HG03354 (cell line): ENCODE results near the gene CUX1.
"Not testable (repeated sequence)": the region's sequence is repeated elsewhere in the genome, so short reads cannot be mapped to it uniquely, and the experiment has no call there.

Source experiments
- ATAC-seq: cut with Tn5 transposase; IDR thresholded peaks from one replicate; pipeline ENCODE4 v1.9.1; 2021; ENCODE audit warnings: mild to moderate bottlenecking; ENCODE audit not compliant: unreplicated experiment, poor library complexity, severe bottlenecking

CUX1 gene

DNA sequence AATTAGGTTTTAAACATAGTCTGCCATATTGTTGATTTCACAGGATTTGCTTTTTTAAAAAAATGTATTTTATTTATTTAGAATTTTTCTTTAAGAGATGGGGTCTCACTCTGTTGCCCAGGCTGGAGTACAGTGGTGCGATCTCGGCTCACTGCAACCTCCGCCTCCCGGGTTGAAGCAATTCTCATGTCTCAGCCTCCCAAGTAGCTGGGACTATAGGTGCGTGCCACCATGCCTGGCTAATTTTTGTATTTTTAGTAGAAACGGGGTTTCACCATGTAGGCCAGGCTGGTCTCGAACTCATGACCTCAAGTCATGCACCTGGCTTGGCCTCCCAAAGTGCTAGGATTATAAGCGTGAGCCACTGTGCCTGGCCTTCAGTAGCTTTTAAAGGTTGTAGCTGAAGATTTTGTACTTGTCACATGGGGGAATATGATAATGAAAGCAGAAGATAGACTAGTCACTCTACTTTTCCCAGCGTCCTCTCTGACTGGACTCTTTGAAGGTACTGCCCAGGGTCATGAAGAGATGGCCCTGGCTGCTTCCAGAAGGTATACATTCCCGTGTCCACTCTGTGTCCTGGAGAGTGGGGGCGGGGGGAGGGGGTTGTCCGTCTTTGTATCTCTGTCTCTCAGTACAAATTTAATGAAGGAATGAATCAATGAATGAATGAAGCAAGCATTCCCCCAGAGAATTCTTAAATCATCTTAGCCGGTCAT, 194.8 kb downstream of the CUX1 start:
- ATAC-seq = not testable (repeated sequence)

- no peak for ATAC-seq
Observed at GRCh38 chr7:102012941-102013461, 195.6 kb downstream of the CUX1 start.

- ATAC-seq = no peak
Observed at GRCh38 chr7:102018876-102019275, 201.4 kb downstream of the CUX1 start.

DNA sequence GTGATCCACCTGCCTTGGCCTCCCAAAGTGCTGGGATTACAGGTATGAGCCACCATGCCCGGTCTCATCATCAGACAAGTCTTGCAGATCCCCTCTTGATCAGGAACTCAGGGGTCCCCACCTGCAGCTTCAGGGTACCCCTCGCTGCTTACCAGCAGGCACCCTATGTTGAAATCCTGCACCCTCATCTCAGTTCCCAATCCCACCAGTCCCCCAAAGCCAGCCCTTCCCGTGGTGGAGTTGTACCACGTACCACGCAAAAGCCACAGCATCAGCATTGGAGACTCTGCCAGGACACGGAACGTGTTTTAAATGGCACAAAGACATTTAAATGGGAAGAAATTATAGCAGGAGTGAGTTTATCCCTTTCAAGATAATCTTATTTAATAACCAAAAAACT, 202.0 kb downstream of the CUX1 start:
- no peak for ATAC-seq

DNA sequence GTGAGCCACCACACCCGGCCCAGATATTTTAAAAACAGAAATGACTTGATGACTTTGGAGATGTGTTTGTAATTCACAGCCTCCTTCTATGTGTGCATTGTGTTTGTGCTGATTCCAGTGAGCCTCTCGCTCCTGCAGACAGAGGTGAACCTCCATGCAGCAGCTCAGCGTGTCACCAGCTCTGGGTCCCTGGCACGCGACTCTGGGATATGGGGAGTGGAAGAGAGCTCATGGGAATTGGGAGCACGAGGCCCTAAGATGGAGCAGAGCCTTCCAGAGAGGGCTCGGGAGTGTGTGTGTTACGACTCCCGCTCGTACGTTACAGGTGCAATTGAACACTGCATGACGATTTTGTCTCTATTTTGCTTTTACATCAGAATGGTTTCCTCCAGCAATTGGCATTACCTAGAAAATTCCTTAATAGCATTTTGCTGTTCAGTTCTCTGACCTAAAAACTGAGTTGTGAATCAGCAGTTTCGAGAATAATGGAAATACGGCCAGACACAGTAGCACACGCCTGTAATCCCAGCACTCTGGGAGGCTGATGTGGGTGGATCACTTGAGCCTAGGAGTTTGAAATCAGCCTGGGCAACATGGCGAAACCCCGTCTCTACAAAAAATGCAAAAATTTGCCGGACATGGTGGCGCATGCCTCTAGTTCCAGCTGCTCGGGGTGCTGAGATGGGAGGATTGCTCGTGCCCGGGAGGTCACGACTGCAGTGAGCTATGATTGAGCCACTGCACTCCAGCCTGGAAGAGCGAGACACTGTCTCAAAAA, 204.6 kb downstream of the CUX1 start:
- ATAC-seq = no peak

DNA sequence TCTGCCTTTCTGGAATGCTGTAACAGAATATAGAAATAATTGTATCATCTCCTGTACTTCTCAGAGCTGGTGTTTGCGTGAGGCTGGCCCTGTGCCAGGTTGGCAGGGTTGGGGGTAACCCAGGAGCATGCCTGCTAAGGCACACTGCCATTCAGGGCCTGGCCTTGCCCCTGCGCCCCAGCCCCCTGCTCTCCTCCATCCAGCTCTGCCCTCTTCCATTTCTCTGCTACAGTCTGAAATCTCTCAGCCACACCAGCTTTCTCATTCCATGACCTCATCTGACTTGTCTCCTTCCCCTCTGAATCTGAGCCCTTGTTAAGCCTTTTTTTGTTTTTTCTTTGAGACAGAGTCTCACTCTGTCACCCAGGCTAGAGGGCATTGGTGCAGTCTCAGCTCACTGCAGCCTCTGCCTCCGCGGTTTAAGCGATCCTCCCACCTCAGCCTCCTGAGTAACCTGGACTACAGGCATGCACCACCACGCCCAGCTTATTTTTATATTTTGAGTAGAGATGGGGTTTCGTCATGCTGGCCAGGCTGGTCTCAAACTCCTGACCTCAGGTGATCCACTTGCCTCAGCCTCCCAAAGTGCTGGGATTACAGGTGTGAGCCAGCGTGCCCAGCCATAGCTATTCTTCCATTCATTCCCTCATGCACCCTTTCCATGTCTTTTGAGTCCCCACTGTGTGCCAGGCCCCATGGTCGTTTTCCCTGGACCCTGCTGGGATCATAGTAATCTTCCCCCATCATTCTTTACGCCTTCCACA, 206.8 kb downstream of the CUX1 start:
- ATAC-seq = no peak

- no peak for ATAC-seq
Observed at GRCh38 chr7:102024769-102025391, 207.5 kb downstream of the CUX1 start.

DNA sequence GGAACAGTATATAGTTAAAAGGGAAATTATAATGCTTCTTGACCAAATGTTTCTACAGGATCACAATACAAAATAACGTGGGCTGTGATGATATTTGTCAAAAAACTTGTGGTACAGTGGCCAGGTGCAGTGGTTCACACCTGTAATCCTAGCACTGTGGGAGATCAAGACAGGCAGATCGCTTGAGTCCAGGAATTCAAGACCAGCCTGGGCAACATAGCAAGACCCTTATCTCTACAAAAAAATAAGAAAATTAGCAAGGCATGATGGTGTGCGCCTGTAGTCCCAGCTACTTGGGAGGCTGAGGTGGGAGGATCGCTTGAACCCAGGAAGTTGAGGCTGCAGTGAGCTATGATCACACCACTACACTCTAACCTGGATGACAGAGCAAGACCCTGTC, 208.4 kb downstream of the CUX1 start:
- not testable (repeated sequence) for ATAC-seq

GRCh38 chr7:102028206-102028826, 210.9 kb downstream of the CUX1 start:
- ATAC-seq = no peak

DNA sequence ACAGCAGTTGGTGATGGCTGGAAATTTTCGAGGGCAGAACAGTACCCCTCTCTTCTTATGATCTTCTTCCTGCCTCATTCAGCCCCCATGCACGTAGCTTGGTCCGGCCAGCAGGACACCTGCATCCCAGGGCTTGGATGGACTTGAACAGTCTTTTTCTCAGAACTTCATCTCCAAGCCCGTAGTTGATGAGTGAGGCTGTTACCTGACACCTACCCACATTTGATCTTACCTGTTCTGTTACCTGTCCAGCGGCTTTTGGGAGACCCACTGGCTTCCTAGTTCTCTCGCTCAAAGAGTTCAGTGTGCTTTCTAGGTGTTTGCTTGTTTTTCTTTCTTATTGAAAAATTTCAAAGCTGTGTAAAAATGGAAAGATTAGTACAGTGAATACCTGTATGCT, 212.2 kb downstream of the CUX1 start:
- ATAC-seq = no peak

DNA sequence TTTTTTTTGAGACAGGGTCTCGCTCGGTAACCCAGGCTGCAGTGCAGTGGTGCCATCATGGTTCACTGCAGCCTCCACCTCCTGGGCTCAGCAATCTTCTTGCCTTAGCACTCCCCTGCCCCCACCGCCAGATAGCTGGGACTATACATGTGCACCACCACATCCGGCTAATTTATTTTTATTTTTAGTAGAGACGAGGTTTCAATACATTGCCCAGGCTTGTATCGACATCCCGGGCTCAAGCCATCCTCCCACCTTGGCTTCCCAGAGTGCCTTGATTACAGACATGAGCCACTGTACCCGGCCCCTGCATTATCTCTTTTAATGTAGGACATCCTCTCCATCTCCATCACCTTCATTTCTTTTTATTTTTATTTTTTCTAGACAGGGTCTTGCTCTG, 213.3 kb downstream of the CUX1 start:
- no peak for ATAC-seq

- no peak for ATAC-seq
Observed at GRCh38 chr7:102036958-102037357, 219.5 kb downstream of the CUX1 start.

DNA sequence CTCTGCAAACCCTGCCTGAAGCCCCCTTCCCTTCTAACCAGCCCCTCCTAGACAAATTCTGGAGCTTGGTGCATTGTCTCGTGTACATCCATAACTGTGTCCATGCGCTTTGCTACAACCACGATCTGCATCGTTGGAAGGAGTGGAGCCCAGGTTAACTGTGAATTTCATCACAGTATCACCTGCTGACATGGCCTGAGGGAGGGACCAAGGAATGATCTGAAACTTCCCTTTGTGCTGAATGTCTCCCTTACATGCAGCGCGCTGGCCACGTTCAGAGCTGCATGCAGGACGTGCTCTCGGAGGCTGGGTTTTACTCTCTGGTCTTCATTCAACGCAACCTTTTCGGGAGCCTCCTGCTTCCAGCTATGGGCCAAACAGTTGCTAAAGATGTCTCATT, 222.3 kb downstream of the CUX1 start:
- ATAC-seq = no peak

DNA sequence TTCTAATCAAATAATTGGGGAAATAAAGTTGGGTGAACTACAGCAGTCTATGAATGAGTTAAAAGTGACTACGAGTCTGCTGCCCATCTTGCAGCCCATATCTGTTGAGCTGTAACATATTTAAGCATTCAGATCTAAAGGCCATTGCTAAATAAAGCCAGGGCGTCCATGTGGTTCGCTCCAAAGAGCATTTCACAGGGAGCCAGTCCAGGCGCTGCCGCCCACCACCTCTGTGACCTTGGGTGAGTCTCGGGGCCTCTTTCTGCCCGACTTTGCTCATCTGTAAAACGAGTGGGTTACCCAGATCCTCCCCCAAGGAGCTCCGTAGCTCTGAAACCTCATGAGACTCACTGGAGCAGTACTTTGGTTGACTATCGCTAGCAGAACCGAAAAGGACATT, 223.1 kb downstream of the CUX1 start:
- ATAC-seq = no peak

- ATAC-seq = no peak
Observed at GRCh38 chr7:102042016-102042656, 224.7 kb downstream of the CUX1 start.

GRCh38 chr7:102042796-102043195, 225.4 kb downstream of the CUX1 start:
- ATAC-seq = not testable (repeated sequence)

DNA sequence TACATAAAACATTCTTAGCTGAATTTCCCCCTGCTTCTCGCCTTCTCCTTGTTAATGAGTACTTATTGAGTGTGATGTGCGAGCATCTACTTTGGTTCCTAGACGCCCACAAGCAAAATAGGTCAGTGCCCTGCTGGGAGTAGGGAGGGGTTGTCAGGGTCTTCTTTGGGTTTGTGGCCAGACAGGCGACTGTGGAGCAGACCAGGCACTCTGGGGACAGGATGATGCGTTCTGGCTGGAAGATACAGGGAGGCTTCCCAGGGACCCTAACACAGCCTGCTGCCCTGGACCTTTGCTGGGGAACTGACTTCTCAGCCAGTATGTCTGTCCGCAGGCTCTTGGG, 227.2 kb downstream of the CUX1 start:
- no peak for ATAC-seq

GRCh38 chr7:102044984-102045673, 227.7 kb downstream of the CUX1 start:
- no peak for ATAC-seq
